Stomach (tissue), 4 donors: ENCODE data around the gene LIMS2.

Source experiments
- CTCF ChIP-seq, 7 experiments: fragments of 450-650 bp in 4 of 7; fragments of 200-600 bp in 3 of 7; sonication (generic) in 3 of 7; IDR thresholded peaks; one replicate each; pipeline ENCODE4 v1.5.1; 2016 to 2019; ENCODE audit warnings: antibody characterized with exemption in 7 of 7, control low read depth in 2 of 7, mild to moderate bottlenecking in 1 of 7
- EP300 ChIP-seq: sonication (generic); formaldehyde crosslinking; IDR thresholded peaks from one replicate; pipeline ENCODE4 v1.6.1; 2017; ENCODE audit warnings: antibody characterized with exemption
- POLR2A ChIP-seq, 4 donors: fragments of 450-650 bp; IDR thresholded peaks; one replicate each; pipeline ENCODE4 v1.6.1; 2016; ENCODE audit warnings: antibody characterized with exemption in 4 of 4, control low read depth in 2 of 4, mild to moderate bottlenecking in 1 of 4, moderate library complexity in 1 of 4
- POLR2AphosphoS5 ChIP-seq, 3 donors: sonication (generic); formaldehyde crosslinking; IDR thresholded peaks; one replicate each; pipeline ENCODE4 v1.6.1; 2016; ENCODE audit warnings: antibody characterized with exemption in 3 of 3

- no peak for TF ChIP-seq CTCF (IDR thresholded peaks at IDR 0.05)
- TF ChIP-seq POLR2AphosphoS5 (IDR thresholded peaks at IDR 0.05): no peak
- no peak for TF ChIP-seq POLR2A (IDR thresholded peaks at IDR 0.05)
- no peak for TF ChIP-seq EP300
Observed at GRCh38 chr2:127664895-127665225, 10.5 kb downstream of the LIMS2 start.
